Subcutaneous abdominal adipose tissue (tissue), 5 donors: ENCODE results near the gene PC.

Experiments used
- H3K27ac ChIP-seq: one replicate; pipeline ENCODE4 v1.7.0; 2013; ENCODE audit warnings: low read depth, mild to moderate bottlenecking, inconsistent platforms, low read length, moderate library complexity
- H3K27me3 ChIP-seq, 5 donors: one replicate each; pipeline ENCODE4 v1.7.0; 2013; ENCODE audit warnings: low read length in 5 of 5, inconsistent platforms in 1 of 5; ENCODE audit not compliant: control insufficient read depth in 5 of 5, insufficient read depth in 4 of 5
- H3K36me3 ChIP-seq, 5 donors: one replicate each; pipeline ENCODE4 v1.7.0; 2013; ENCODE audit warnings: low read length in 5 of 5; ENCODE audit not compliant: control insufficient read depth in 5 of 5, insufficient read depth in 5 of 5
- H3K4me1 ChIP-seq, 5 donors: one replicate each; pipeline ENCODE4 v1.7.0; 2013; ENCODE audit warnings: low read length in 5 of 5, mild to moderate bottlenecking in 3 of 5, moderate library complexity in 1 of 5; ENCODE audit not compliant: control insufficient read depth in 5 of 5, insufficient read depth in 5 of 5
- H3K4me3 ChIP-seq, 5 donors: one replicate each; pipeline ENCODE4 v1.7.0; 2013; ENCODE audit warnings: low read length in 5 of 5, low read depth in 1 of 5
- H3K9ac ChIP-seq, 5 donors: one replicate each; pipeline ENCODE4 v1.7.0; 2013; ENCODE audit warnings: low read length in 5 of 5, mild to moderate bottlenecking in 4 of 5, moderate library complexity in 3 of 5
- H3K9me3 ChIP-seq, 5 donors: one replicate each; pipeline ENCODE4 v1.7.0; 2013; ENCODE audit warnings: low read length in 5 of 5; ENCODE audit not compliant: control insufficient read depth in 5 of 5
- donor health status: healthy.
- donor health status: healthy.
- donor health status: healthy.
- donor health status: healthy.
- donor health status: healthy.

Gene PC

GRCh38 chr11:66848671-66849500 lies 109.3 kb downstream of the PC start:
- no peak overlapping the region for H3K9ac ChIP-seq
- no peaks in the 10 kb centered on the region for H3K27me3 ChIP-seq
- peaks cover 0 to 84% (median 80%) of the 10 kb centered on the region in 5 donors for H3K36me3 ChIP-seq
- H3K27ac ChIP-seq: no peak overlapping the region
- peaks cover 7 to 21% (median 16%) of the 10 kb centered on the region in 5 donors for H3K4me1 ChIP-seq
- no peaks in the 10 kb centered on the region for H3K9me3 ChIP-seq
- H3K4me3 ChIP-seq: no peak overlapping the region

GRCh38 chr11:66847461-66848232 lies 110.5 kb downstream of the PC start:
- Histone ChIP-seq H3K36me3 (peaks cover 0 to 78% (median 74%) of the 10 kb centered on the region in 5 donors), H3K27ac (no peak overlapping the region), H3K9ac (no peak overlapping the region), H3K4me3 (no peak overlapping the region), H3K27me3 (no peaks in the 10 kb centered on the region), H3K4me1 (peaks cover 8 to 25% (median 22%) of the 10 kb centered on the region in 5 donors), H3K9me3 (no peaks in the 10 kb centered on the region)

GRCh38 chr11:66846671-66847091 lies 111.5 kb downstream of the PC start:
- Histone ChIP-seq H3K36me3 (peaks cover 0 to 68% (median 65%) of the 10 kb centered on the region in 5 donors), H3K4me3 (no peak overlapping the region), H3K27me3 (no peaks in the 10 kb centered on the region), H3K9me3 (no peaks in the 10 kb centered on the region), H3K9ac (no peak overlapping the region), H3K4me1 (peaks cover 11 to 35% (median 31%) of the 10 kb centered on the region in 5 donors), H3K27ac (no peak overlapping the region)

- Histone ChIP-seq H3K4me1 (peaks cover 11 to 39% (median 37%) of the 10 kb centered on the region in 5 donors), H3K27ac (no peak overlapping the region), H3K4me3 (no peak overlapping the region), H3K36me3 (peaks cover 0 to 60% (median 56%) of the 10 kb centered on the region in 5 donors), H3K9ac (no peak overlapping the region), H3K9me3 (no peaks in the 10 kb centered on the region), H3K27me3 (no peaks in the 10 kb centered on the region)
These were observed 112.3 kb downstream of the PC start for GRCh38 chr11:66845876-66846212.

GRCh38 chr11:66845143-66845875 lies 112.9 kb downstream of the PC start:
- H3K9ac ChIP-seq: peak overlapping the region in 1 of 5 donors; percentile 10
- no peaks in the 10 kb centered on the region for H3K27me3 ChIP-seq
- H3K9me3 ChIP-seq: no peaks in the 10 kb centered on the region
- H3K4me1 ChIP-seq: peaks cover 11 to 43% (median 40%) of the 10 kb centered on the region in 5 donors
- no peak overlapping the region for H3K4me3 ChIP-seq
- H3K36me3 ChIP-seq: peaks cover 0 to 55% (median 51%) of the 10 kb centered on the region in 5 donors
- no peak overlapping the region for H3K27ac ChIP-seq

- Histone ChIP-seq H3K9ac (peak overlapping the region in 4 of 5 donors; percentile 3 to 95 (median 94)), H3K4me3 (peak overlapping the region in 3 of 5 donors; percentile 91 to 98 (median 95)), H3K27me3 (no peaks in the 10 kb centered on the region), H3K36me3 (peaks cover 0 to 55% (median 45%) of the 10 kb centered on the region in 5 donors), H3K27ac (peak overlapping the region; percentile 79), H3K9me3 (no peaks in the 10 kb centered on the region), H3K4me1 (peaks cover 11 to 42% (median 39%) of the 10 kb centered on the region in 5 donors)
These were observed 113.6 kb downstream of the PC start for GRCh38 chr11:66844496-66845142.

GRCh38 chr11:66843776-66844495 lies 114.2 kb downstream of the PC start:
- Histone ChIP-seq H3K9me3 (no peaks in the 10 kb centered on the region), H3K36me3 (peaks cover 0 to 51% (median 38%) of the 10 kb centered on the region in 5 donors), H3K9ac (peak overlapping the region; percentile 8 to 96 (median 94)), H3K27ac (peak overlapping the region; percentile 79), H3K4me3 (peak overlapping the region; percentile 91 to 98 (median 95)), H3K4me1 (peaks cover 11 to 36% (median 35%) of the 10 kb centered on the region in 5 donors), H3K27me3 (no peaks in the 10 kb centered on the region)

- no peaks in the 10 kb centered on the region for H3K9me3 ChIP-seq
- peak within 1 kb of the TSS; percentile 91 to 98 (median 95) for H3K4me3 ChIP-seq
- peak within 1 kb of the TSS; percentile 94 to 97 (median 96) for H3K9ac ChIP-seq
- peaks cover 11 to 36% (median 35%) of the 10 kb centered on the region in 5 donors for H3K4me1 ChIP-seq
- peak within 1 kb of the TSS; percentile 79 for H3K27ac ChIP-seq
- H3K36me3 ChIP-seq: peaks cover 0 to 47% (median 31%) of the 10 kb centered on the region in 5 donors
- no peaks in the 10 kb centered on the region for H3K27me3 ChIP-seq
These were observed 115.0 kb downstream of the PC start, which contains the start of gene RCE1 for GRCh38 chr11:66842896-66843775. Gene RCE1, plus strand, starts transcription at chr11:66843441. Its CDS starts 15 bp downstream, at chr11:66843456.
